Panc1 (cell line): ENCODE results near the gene PLCB1. TPM values are rescaled to one million over a fixed set of nuclear protein-coding genes. Genes with fewer than 3 reads are reported as not detected.

Experiments used
- ATAC-seq: fragments of 200-7000 bp; cut with Tn5 transposase; 2 replicates; pipeline ENCODE4 v1.9.1; 2020; ENCODE audit warnings: mild to moderate bottlenecking, moderate library complexity
- BruUV-seq: library from RNA; stranded (reverse); fragments of 400-500 nt; replicated peaks from 2 replicates; lab custom pipeline; 2021; lab: Mats Ljungman, UMichigan
- CTCF ChIA-PET: fragments of 300-600 bp; sonication (Branson Sonifier 250); formaldehyde crosslinking; loops from one replicate; lab custom pipeline; 2022; ENCODE audit warnings: antibody characterized with exemption; lab: Charles Lee
- POLR2A ChIA-PET: fragments of 300-600 bp; sonication (Branson Sonifier 250); formaldehyde crosslinking; loops from one replicate; lab custom pipeline; 2022; ENCODE audit warnings: antibody characterized with exemption; lab: Charles Lee
- DNase-seq: peaks from one replicate; pipeline ENCODE4 v3.0.0-alpha.2; 2010; ENCODE audit warnings: low read depth, low spot score
- H3K27ac ChIP-seq: 2 replicates; pipeline ENCODE4 v1.5.1; 2011; ENCODE audit warnings: mild to moderate bottlenecking, low read length, inconsistent platforms
- H3K27me3 ChIP-seq: fragments of 200-500 bp; sonication (Bioruptor generic); 2 replicates; pipeline ENCODE4 v1.6.0; 2014; ENCODE audit warnings: low read length, inconsistent platforms; ENCODE audit not compliant: control insufficient read depth, insufficient read depth
- H3K36me3 ChIP-seq: fragments of 200-500 bp; sonication (Bioruptor generic); 2 replicates; pipeline ENCODE4 v1.5.1; 2014; ENCODE audit warnings: inconsistent platforms, mild to moderate bottlenecking, low read length, moderate library complexity; ENCODE audit not compliant: control insufficient read depth, insufficient read depth
- H3K4me1 ChIP-seq: 2 replicates; pipeline ENCODE4 v1.5.1; 2011; ENCODE audit warnings: inconsistent platforms, mild to moderate bottlenecking, low read length, moderate library complexity; ENCODE audit not compliant: control insufficient read depth, insufficient read depth
- H3K4me3 ChIP-seq, 2 experiments: 2 replicates each; pipeline ENCODE4 v1.5.1; 2011 to 2012; ENCODE audit warnings: low read depth in 2 of 2, low read length in 2 of 2, mild to moderate bottlenecking in 2 of 2, inconsistent platforms in 1 of 2, moderate library complexity in 1 of 2
- H3K9me3 ChIP-seq: fragments of 200-500 bp; sonication (Bioruptor generic); 2 replicates; pipeline ENCODE4 v1.5.1; 2014; ENCODE audit warnings: low read depth, mild to moderate bottlenecking, inconsistent platforms, low read length, moderate library complexity; ENCODE audit not compliant: control insufficient read depth, insufficient read depth
- CTCF ChIP-seq: fragments of 450-650 bp; IDR thresholded peaks from 2 replicates; pipeline ENCODE4 v1.5.1; 2017; ENCODE audit warnings: mild to moderate bottlenecking
- POLR2AphosphoS5 ChIP-seq: IDR thresholded peaks from 2 replicates; pipeline ENCODE4 v1.6.1; 2012; ENCODE audit warnings: mild to moderate bottlenecking, low read depth, low read length, moderate library complexity
- SIN3A ChIP-seq: IDR thresholded peaks from 2 replicates; pipeline ENCODE4 v1.6.1; 2012; ENCODE audit warnings: low read depth, mild to moderate bottlenecking, low read length, moderate library complexity, borderline replicate concordance; ENCODE audit not compliant: insufficient read depth
- TCF7L2 ChIP-seq: IDR thresholded peaks from 2 replicates; pipeline ENCODE4 v1.6.1; 2011; ENCODE audit warnings: mild to moderate bottlenecking, low read depth, low read length, inconsistent platforms
- in situ Hi-C: cut with HindIII; loops from 2 replicates; pipeline ENCODE4 v1.10.0; 2016; ENCODE audit warnings: low sequenced_read_pairs, low pct_unique_long_range_greater_than_20kb
- intact Hi-C: fragments of 100-400 bp; cut with micrococcal nuclease; formaldehyde crosslinking; loops from one replicate; pipeline ENCODE4 v1.10.0; 2022; ENCODE audit not compliant: unreplicated experiment
- total RNA-seq: library from RNA; stranded (reverse); gene quantifications from one replicate; pipeline ENCODE4 v1.2.1, GENCODE V29; 2021; ENCODE audit not compliant: unreplicated experiment
- TF ChIP-seq, protein P1 (sequence below), 2 experiments: IDR thresholded peaks; 2 replicates each; pipeline ENCODE4 v1.6.1; 2011 to 2012; ENCODE audit warnings: low read depth in 2 of 2, control low read depth in 1 of 2, low read length in 1 of 2, mild to moderate bottlenecking in 1 of 2, moderate library complexity in 1 of 2; ENCODE audit not compliant: insufficient read depth in 1 of 2

Gene PLCB1
- total RNA-seq, 1 experiment from 2014 or later: 0.59 TPM

GRCh38 chr20:8361006-8361652, 229.1 kb downstream of the PLCB1 start:
- DNase-seq: no peak
- ChIA-PET POLR2A (no interaction called here), CTCF (no interaction called here)
- no peak for ATAC-seq
- Histone ChIP-seq H3K27ac (no peak overlapping the region), H3K36me3 (no peaks in the 10 kb centered on the region), H3K4me1 (no peaks in the 10 kb centered on the region), H3K9me3 (no peaks in the 10 kb centered on the region), H3K27me3 (no peaks in the 10 kb centered on the region), H3K4me3 (no peak overlapping the region)
- intact Hi-C loops: no loop called here
- no TSS peak for BruUV-seq
- in situ Hi-C loops: no loop called here
- TF ChIP-seq, protein P1, sequence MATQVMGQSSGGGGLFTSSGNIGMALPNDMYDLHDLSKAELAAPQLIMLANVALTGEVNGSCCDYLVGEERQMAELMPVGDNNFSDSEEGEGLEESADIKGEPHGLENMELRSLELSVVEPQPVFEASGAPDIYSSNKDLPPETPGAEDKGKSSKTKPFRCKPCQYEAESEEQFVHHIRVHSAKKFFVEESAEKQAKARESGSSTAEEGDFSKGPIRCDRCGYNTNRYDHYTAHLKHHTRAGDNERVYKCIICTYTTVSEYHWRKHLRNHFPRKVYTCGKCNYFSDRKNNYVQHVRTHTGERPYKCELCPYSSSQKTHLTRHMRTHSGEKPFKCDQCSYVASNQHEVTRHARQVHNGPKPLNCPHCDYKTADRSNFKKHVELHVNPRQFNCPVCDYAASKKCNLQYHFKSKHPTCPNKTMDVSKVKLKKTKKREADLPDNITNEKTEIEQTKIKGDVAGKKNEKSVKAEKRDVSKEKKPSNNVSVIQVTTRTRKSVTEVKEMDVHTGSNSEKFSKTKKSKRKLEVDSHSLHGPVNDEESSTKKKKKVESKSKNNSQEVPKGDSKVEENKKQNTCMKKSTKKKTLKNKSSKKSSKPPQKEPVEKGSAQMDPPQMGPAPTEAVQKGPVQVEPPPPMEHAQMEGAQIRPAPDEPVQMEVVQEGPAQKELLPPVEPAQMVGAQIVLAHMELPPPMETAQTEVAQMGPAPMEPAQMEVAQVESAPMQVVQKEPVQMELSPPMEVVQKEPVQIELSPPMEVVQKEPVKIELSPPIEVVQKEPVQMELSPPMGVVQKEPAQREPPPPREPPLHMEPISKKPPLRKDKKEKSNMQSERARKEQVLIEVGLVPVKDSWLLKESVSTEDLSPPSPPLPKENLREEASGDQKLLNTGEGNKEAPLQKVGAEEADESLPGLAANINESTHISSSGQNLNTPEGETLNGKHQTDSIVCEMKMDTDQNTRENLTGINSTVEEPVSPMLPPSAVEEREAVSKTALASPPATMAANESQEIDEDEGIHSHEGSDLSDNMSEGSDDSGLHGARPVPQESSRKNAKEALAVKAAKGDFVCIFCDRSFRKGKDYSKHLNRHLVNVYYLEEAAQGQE (IDR thresholded peaks at IDR 0.05; ENCODE audit: insufficient read depth in 1 of 2, low read depth in 2 of 2, low read length in 1 of 2): no peak
- no peak for TF ChIP-seq SIN3A
- no peak for TF ChIP-seq CTCF
- no peak for TF ChIP-seq TCF7L2
- TF ChIP-seq POLR2AphosphoS5: no peak

- ChIA-PET CTCF (no interaction called here), POLR2A (no interaction called here)
- ATAC-seq (no peak), DNase-seq (no peak)
- Histone ChIP-seq H3K4me1 (no peaks in the 10 kb centered on the region), H3K9me3 (no peaks in the 10 kb centered on the region), H3K36me3 (no peaks in the 10 kb centered on the region), H3K4me3 (no peak overlapping the region), H3K27ac (no peak overlapping the region), H3K27me3 (no peaks in the 10 kb centered on the region)
- BruUV-seq: no TSS peak
- TF ChIP-seq POLR2AphosphoS5: no peak
- TF ChIP-seq TCF7L2: no peak
- no peak for TF ChIP-seq CTCF
- no peak for TF ChIP-seq SIN3A
- TF ChIP-seq, protein P1 (IDR thresholded peaks at IDR 0.05; ENCODE audit: insufficient read depth in 1 of 2, low read depth in 2 of 2, low read length in 1 of 2): no peak
- in situ Hi-C loops (no loop called here), intact Hi-C loops (no loop called here)
These were observed 229.7 kb downstream of the PLCB1 start for GRCh38 chr20:8361779-8362178.
